SH-SY5Y (cell line): Measurements from ENCODE around the gene CYREN.

Source experiments
- GATA2 ChIP-seq: IDR thresholded peaks from 2 replicates; pipeline ENCODE4 v1.6.1; 2011; ENCODE audit warnings: mild to moderate bottlenecking, low read depth, low read length
- GATA3 ChIP-seq: IDR thresholded peaks from 2 replicates; pipeline ENCODE4 v1.6.1; 2011; ENCODE audit warnings: low read depth, mild to moderate bottlenecking, low read length, moderate library complexity

The CYREN gene, protein sequence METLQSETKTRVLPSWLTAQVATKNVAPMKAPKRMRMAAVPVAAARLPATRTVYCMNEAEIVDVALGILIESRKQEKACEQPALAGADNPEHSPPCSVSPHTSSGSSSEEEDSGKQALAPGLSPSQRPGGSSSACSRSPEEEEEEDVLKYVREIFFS

DNA sequence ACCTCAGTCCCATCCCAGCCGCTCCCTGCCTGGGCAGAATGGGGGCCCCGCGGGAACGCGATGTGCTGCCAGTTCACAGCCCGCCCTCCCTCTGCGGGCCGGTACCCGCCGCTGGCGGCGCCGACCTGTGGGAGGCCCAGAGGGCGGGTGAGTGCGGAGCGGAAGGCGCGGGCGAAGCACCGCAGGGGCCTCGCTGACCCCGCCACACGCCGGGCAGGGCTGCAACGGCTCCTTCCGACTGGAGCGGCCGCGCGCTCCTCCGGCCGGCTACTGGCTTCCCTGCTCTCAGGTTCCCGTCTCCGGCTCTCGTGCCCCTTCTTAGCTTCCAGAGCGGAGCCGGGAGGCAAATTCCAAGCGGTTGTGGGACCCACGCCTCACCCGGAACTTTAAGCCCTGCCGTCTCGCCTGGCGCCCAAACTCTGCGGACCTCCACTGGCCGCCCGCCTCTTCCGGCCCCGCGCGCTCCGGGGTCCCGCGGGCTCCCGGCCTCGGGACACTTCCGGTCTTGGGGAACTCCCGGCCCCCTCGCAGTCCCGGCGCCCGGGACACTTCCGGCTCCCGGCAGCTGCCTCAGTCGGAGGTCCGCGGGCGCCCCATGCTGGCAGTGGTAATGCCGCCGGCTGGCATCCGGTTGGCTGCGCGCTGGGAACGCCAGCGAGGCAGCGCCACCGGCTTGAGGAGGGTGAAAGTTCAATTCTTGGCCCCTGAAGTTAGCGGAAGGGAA, at the start of gene CYREN:
CYREN (minus strand) TSS at position 434 of the 724 bp plus-strand sequence. CDS start 1,785 bp downstream, outside the sequence.
- peak; percentile 18; the same call in 1 of the 2 replicates for TF ChIP-seq GATA2
- TF ChIP-seq GATA3: no peak

DNA sequence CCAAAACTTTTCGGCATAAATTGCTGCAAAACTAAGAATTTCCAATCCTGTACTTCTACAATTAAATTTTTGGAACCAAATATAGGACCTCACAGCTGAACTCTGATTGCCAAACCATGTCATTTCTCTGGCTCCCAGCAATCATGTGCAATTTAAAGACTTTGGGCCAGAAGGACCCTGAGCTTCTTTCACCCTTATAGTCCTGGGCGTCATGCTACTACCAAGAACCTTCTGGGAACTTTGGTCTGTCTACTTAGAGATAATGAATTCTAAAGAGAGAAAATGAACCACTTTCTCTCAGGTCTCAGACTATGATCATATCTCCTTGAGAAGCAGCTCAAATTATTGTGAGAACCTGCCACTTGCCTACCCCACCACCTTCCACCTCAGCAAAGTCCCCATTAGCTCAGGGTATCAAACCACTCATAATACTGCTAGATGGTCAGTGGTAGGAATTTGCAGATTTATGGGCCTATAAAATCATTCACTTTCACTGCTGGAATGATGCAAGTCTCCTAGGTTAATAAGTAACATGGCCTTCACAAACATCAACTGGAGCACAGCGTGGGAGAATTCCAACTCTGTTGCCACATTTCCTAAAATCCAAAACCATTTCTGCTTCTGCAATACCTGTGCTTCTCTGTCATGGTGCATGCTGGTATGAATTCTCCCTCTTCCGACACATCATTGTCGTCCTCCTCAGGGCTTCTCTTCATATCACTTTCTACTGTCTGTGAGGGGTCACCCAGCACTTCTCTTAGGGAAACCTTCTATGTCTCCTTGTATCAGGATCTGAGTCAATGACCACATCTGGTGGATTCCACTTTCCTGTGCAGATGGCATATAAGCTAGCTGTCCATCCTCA, 47.4 kb upstream of the CYREN start:
- TF ChIP-seq GATA3 (no peak), GATA2 (no peak)

DNA sequence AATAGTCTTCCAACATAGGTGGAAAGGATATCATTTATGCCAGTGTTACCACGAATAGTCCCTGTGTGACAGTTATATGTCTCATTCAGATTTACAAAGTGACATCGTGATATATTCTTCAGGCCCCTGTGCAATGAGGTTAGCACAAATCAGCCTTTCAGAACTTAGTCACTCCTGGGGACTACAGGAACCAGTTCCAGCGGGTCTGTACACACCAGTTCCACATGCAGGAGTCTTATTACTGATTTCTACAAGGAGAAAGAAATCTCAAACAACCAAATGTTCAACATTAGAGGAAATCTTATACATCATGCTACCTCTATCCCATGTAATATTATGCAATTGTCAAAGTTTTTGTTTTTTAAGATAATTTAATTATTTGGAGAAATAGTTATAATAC, 45.2 kb upstream of the CYREN start:
- TF ChIP-seq GATA2 (no peak), GATA3 (no peak)

DNA sequence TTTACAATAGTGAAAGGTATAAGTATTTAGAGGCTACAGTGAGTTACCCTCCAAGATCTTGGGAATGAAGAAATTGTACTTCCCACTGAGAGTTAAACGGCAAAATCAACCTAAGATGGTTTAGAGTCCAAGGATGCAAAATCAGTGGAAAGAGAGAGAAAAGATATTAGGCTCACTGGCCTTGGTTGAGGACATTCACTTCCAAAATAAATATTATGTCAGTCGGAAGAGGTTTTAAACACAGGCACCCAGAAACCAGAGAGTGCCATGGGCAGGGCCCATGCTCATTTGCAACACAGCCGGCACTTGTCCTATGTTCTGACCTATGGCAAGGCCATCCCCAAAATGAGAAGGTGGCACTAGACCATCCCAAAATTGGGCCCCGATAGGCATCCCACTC, 44.7 kb upstream of the CYREN start:
- TF ChIP-seq GATA3: no peak
- no peak for TF ChIP-seq GATA2

DNA sequence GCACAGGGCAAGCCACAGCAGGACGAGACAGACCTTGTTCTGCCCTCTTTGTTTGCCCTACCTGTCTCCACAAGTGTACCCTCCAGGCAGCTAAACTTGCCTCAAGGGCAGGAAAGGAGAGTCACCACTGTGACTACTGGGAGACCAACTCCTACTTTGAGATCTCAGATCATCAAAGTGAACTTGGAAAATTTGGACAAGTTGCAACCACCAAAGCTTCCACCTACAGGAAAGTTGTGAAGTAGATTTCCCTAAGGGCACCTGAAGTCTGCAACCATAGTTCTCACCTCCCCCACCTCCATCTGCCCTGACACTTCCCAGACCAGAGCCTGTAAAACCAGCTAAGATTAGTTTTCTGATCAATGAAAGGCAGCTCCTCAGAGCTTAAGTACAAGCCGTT, 43.3 kb upstream of the CYREN start:
- TF ChIP-seq GATA3 (no peak), GATA2 (no peak)

DNA sequence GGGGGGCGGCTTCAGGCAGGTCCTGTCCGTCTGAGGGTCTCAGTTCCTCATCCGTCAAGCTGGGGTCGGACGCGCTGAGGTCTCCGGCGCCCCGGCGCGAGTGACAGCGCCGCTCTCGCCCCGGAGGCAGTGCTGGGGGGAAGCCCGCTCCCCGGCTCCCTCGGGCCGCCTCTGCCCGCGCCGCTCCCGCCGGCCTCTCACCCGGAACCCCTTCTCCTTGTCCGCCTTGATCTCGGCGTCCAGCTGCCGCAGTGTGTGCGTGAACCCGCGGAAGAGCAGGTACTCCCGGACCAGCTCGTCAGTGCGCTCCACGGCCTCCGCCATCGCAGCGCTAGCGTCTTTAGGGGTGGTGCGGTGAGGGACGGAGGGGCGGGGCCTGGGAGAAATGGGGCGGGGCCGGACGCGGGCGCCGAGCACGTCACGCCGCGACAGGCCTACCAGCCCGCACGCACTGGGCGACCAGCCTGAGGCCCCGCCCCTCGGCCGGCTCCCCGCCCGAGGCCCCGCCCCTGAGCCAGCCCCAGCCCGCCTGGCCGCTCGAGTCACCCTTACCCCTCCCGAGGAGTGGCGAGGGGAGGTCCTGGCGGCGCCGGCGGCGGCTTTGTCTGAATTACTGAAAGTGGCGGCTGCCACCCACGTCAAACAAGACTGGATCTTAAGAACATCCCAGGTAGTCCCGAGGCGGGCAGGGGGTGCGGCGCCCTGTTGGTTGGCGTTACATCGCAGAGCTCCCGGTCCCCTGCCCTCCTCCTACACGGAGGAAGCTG, 40.9 kb upstream of the CYREN start, which contains the start of gene WDR91:
WDR91 (minus strand) TSS at position 348 of the 767 bp plus-strand sequence; CDS start at position 324, 24 bp downstream.
- TF ChIP-seq GATA3 (no peak), GATA2 (no peak)

DNA sequence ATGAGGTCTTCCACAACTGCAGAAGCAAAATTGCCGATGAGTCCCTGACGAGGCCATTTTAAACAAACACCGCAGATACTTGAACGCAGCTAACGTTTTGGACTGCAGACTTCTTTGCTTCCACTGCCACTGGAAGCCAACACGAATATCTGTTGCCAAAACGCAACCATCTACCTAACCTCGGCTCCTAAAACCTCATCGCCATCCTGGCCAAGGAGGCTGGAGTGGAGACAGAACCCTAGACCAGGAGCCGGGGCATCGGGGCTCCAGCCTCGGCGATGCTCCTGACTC, 40.3 kb upstream of the CYREN start:
- TF ChIP-seq GATA3: no peak
- TF ChIP-seq GATA2: no peak

DNA sequence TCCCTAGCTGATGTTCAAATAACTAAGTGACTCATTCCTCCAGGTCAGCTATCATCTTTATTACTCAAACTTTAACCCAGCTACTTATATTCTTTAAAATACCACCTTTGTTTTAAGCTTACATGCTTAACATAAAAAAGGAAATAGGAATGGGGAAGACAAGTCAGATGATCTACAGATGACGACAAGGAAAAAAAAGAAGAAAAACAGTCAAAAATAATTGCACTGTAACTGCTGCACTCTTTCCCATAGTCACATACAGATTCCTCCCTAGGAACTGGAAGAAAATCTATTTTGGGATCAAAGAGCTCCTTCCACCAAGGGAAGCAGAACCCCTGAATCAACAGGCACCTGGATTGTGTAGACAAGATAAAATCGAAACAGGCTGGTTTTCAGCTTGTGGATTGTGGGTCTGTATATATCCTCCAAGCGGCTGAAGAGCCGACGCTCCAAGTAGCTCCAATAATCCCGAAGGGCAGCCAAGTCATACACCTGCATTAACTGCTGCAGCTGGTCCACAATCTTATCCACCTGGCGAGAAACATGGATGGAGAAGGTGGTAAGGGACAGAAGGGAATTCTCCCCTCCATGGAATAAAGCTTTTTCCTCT, 38.8 kb upstream of the CYREN start:
- TF ChIP-seq GATA2 (no peak), GATA3 (no peak)

DNA sequence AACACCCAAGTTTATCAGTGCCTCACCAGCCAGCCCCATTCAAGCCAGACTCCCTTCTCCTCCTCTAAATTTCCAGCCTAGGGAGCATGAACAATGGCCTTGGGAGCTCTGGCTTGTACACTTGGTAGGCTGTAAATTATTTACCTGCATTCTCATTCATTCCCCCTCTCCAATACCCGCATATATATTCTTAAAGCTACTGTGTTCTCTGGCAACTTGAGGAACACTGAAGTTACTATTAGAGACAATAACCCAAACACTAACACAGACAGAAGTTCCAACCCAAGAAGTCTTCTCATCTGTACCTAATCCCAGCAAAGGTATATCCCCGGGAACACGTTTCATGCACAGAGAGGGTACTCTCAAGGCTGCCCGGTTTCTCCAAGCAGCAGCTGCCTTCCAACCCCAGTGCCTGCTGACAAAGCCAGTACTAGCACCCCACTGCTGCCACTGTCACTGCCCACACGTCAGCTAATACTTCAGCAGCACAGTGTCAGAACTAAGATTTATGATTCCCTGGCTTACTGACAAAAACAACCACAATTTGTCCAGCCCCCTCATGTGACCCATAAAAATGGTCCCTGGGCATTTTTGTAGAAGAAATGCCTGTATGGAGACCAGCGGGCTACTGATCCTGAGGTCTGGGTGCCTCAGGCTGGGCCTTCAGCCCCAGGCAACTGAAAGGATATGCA, 37.7 kb upstream of the CYREN start:
- TF ChIP-seq GATA2 (no peak), GATA3 (no peak)

DNA sequence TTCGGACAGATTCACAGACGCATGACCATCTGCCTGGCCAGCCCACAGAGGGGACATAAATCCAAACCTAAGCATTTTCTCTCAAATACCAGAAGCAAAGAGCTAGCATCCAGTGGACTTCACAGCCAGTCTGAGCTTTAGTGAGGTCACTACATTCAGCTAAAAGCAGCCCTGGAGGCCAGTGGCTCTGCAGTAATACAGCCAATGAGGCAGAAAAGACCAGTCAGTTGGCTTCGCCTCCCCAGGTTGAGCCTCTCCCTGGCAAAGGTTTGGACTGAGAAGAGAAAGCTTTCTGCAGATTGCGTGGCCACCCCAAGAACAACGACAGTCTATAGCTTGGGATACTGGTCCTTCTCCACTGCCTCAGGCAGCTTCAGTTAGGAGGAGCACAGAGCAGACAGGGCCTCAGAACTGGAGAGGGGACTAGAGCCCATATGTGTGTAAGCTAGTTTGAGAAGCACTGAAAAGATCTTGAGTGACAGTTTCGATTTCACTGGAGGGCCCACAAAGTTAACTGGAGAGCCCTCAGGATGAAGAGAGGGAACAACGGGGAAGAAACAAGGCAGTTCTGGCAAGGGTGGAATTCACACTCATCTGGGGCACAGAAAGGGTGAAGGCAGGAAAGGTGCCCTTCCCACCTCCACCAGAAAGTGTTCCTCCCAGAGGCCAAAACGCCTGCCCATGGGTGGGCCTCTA, 37.0 kb upstream of the CYREN start:
- TF ChIP-seq GATA2 (no peak), GATA3 (no peak)

DNA sequence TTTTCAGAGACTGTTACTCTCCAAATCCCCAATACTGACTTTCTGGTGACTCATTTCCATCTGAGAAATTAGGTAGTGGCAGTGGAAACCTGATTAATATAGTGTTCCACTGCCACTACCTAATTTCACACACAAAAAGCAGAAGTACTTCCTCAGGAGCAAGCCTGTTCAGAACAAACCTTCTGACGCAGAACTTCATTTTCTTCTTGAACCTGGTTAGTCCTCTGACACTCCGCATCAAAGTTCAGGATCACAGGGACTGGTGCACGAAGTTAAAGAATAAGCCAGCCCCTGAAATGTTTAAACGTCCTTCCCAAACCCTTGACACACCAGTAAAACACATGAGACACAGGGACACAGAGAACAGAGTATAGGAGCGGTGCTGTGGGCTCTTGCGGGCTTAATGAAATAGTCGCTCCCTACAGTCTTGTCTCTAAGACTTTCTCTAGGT, 36.5 kb upstream of the CYREN start:
- TF ChIP-seq GATA3: no peak
- TF ChIP-seq GATA2: no peak

DNA sequence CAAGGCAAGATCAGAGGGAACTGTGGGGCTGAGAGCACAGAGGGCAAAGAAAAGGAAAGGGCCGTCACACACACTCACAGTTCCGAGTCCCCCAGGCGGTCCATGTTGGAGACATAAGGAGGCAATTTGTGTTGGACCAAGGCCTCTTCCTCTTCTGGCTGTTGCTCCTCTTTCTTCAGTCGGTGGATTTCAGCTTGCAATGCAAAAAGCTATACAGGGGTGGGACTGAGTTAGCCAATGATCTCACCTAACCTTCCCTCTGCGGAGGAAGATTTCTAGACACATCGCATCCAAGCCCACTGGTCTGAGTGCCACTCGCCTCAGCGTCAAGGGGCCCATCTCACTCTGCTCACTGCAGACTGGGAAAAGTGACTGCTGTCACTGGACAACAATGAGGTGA, 35.3 kb upstream of the CYREN start:
- TF ChIP-seq GATA3: no peak
- no peak for TF ChIP-seq GATA2

DNA sequence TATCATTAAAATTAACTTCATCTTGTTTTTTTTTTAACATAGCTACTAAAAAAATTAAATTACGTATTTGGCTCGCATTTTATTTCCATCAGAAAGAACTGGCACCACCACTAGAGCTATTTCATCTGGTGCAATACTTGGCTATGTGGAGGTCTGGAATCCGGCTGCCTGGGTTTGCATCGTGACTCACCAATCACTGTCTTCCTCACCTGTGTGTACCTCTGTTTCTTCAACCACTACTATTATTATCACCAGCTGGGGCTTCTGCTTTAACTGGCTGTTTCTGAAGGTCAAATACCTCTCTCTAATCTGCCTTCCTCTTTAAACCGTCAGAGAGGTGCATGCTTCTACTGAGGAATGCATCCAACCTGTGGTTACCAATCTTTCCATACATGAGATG, 34.4 kb upstream of the CYREN start:
- no peak for TF ChIP-seq GATA3
- no peak for TF ChIP-seq GATA2
